Suprapubic skin (tissue), 3 donors: Measurements from ENCODE around the gene MUC2.

Source experiments
- CTCF ChIP-seq, 2 donors: fragments of 200-600 bp in 1 of 2; fragments of 450-650 bp in 1 of 2; sonication (generic) in 1 of 2; IDR thresholded peaks; one replicate each; pipeline ENCODE4 v1.5.1; 2016 to 2019; ENCODE audit warnings: antibody characterized with exemption in 2 of 2, mild to moderate bottlenecking in 1 of 2, moderate library complexity in 1 of 2
- POLR2A ChIP-seq, 2 donors: fragments of 450-650 bp; IDR thresholded peaks; one replicate each; pipeline ENCODE4 v1.6.1; 2017; ENCODE audit warnings: antibody characterized with exemption in 2 of 2, mild to moderate bottlenecking in 2 of 2, moderate library complexity in 2 of 2

DNA sequence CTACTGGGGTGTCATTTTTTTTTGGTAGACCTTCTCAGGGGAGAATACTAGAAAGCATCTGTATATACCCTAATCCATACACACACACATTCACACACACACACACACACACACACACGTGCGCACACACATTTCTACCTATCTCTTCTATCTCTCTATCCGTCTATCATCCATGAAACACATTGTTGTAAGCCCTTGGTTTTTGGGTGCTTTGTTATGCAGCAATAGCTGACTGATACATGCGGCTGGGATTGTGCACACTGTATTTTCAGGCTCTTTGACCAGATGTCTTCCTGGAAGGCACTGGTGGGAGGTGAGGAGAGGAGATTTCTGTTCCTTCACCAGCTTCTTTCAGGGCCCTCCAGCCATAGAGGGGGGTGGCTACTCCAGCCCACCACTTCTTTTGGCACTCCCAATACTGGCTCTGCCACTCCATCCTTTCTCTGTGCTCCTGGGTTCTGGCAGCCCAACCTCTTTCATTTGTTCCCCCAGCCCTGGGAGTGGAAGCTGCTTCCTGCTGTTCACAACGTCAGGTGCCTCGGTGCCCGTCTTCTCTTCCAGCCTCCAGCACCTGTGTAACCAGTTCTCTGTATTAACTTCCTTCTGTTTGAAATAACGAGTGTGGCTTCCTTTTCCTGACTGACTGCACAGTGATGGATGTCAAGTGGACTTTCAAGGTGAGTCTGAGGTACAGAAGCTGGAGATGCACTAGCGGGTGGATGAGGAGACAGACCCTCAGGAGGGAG, 12.4 kb upstream of the MUC2 start:
- TF ChIP-seq CTCF (IDR thresholded peaks at IDR 0.05) (no peak), POLR2A (IDR thresholded peaks at IDR 0.05) (no peak)
